Stimulated activated CD4-positive, alpha-beta T cell treated with anti-CD3 and anti-CD28 coated beads, Interleukin-4, amount 100 ng/mL, for 24 hours (primary cell): ENCODE data around the gene WNT9B.
A peak's percentile ranks its signal among the peaks of the same experiment; 100 is the strongest.
"Not testable (repeated sequence)": the region's sequence is repeated elsewhere in the genome, so short reads cannot be mapped to it uniquely, and the experiment has no call there.

ENCODE experiments used
- DNase-seq: peaks from one replicate; pipeline ENCODE4 v3.0.0-alpha.2; 2020

The WNT9B gene

GRCh38 chr17:46916623-46917022 is 65.2 kb downstream of the WNT9B start:
- DNase-seq, result no peak

- DNase-seq, result no peak
Measured at GRCh38 chr17:46917041-46917440, 65.7 kb downstream of the WNT9B start.

GRCh38 chr17:46917516-46917915 is 66.1 kb downstream of the WNT9B start:
- DNase-seq, result no peak

GRCh38 chr17:46921962-46922361 is 70.6 kb downstream of the WNT9B start:
- DNase-seq, result not testable (repeated sequence)

- DNase-seq, result no peak
Measured at GRCh38 chr17:46922487-46922803, 71.1 kb downstream of the WNT9B start.

- DNase-seq, result peak; percentile 92
Measured at GRCh38 chr17:46922804-46923635, 71.6 kb downstream of the WNT9B start, which contains the start of gene GOSR2. GOSR2 (plus strand) TSS chr17:46923160; CDS start chr17:46923193, 33 bp downstream.

GRCh38 chr17:46925185-46925868 is 73.9 kb downstream of the WNT9B start:
- DNase-seq, result no peak

- DNase-seq, result no peak
Measured at GRCh38 chr17:46928467-46929261, 77.3 kb downstream of the WNT9B start.

- no peak for DNase-seq
Measured at GRCh38 chr17:46929413-46929812, 78.0 kb downstream of the WNT9B start.

GRCh38 chr17:46930051-46930450 is 78.7 kb downstream of the WNT9B start:
- DNase-seq, result no peak

GRCh38 chr17:46931596-46931995 is 80.2 kb downstream of the WNT9B start:
- DNase-seq, result no peak

GRCh38 chr17:46935658-46936266 is 84.4 kb downstream of the WNT9B start:
- DNase-seq, result no peak
